Astrocyte of the hippocampus (primary cell): Measurements from ENCODE around the gene PDPR.
"Not testable (repeated sequence)": the region's sequence is repeated elsewhere in the genome, so short reads cannot be mapped to it uniquely, and the experiment has no call there.

ENCODE experiments used
- DNase-seq: peaks from one replicate; pipeline ENCODE4 v3.0.0; 2011; ENCODE audit warnings: low read depth, low spot score

PDPR gene

DNA sequence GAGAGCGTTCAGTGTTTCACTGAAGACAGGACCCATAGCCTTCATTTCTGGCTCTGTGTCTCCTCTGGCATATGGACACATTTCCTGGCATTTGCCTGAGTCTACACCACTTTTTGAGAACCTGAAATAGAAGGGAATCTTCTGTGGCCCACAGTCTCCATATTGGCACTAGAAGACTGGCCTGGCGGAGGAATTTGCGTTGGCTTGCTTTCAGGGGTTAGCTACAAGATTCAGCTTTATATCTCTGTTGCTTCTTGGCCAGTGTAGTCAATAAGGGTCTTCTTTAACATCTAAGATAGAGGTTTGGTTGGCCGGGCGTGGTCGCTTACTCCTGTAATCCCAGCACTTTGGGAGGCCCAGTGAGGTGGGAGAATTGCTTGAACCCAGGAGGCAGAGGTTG lies 46.7 kb downstream of the PDPR start:
- no peak for DNase-seq

DNA sequence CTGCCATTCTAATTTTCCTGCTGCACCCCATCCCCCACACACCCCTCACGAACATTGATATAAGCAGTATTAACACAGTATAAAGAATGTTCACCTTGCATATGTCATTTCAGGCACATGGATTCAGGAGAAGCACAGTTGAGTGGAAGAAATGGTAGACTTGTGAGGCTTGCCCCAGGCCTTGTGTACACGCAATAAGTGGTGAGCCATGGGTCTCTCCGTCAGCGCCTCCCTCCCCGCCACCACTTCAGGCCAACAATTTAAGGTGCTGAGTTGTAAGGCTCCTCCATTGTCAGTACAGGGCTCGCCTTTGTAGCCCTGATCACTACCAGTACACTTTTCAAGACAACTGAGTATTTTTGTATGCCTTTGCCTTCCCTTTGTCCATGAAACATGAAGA lies 47.2 kb downstream of the PDPR start:
- DNase-seq: no peak

DNA sequence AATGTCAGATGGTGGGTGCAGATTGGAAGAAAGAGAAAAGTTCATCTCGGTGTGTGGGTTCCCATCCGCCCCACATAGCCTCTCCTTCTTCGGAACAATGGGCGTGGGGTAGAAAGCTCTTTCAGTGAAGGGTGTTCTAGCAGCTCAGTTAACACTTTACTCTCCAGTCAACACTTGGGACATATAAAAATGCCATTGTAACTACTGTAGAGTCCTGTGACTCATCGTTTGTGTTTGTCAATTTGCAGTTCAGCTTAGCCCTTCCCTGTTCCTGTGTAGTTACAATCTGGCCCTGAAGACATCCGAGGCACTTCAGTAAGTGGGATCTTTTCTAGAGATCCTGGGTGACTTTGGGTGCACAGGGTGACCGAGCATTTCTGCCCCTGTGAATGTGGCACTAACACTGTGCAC lies 47.9 kb downstream of the PDPR start:
- peak; percentile 61 for DNase-seq

DNA sequence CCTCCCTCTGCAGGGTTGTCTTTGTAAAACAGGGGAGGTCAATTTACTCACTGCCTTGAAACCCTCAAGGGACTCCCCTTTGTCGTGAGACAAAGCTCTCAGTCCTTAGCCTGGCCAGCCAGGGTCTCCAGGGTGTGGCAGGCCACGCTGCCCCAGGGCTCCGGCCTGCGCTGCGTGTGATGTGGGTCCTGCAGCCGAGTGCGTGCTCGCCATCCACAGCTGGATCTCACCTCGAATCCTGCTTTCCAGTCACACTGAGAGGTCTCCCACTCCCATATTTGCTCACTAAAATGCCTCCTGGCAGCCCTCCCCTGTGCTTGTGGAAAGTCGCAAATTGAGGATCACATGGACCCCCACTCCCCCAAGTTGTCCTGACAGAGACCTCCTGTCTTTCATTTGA lies 49.5 kb downstream of the PDPR start:
- no peak for DNase-seq

DNA sequence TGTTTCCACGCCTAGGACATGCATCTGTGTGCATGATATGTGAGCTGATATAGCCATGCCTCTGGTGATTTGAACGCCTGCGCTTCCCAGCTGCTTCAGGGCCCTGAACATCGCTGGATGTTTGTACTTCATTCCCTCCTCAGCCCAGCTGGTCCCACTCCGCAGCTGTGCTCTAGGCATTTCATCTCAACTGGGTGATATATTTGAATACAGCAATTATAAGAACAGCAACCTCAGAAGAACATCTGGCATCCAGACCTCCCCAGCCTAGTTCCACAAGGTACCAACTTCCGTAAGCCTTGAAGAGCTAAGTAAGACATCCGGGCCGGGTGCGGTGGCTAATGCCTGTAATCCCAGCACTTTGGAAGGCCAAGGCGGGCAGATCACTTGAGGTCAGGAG lies 52.6 kb downstream of the PDPR start:
- DNase-seq: not testable (repeated sequence)

DNA sequence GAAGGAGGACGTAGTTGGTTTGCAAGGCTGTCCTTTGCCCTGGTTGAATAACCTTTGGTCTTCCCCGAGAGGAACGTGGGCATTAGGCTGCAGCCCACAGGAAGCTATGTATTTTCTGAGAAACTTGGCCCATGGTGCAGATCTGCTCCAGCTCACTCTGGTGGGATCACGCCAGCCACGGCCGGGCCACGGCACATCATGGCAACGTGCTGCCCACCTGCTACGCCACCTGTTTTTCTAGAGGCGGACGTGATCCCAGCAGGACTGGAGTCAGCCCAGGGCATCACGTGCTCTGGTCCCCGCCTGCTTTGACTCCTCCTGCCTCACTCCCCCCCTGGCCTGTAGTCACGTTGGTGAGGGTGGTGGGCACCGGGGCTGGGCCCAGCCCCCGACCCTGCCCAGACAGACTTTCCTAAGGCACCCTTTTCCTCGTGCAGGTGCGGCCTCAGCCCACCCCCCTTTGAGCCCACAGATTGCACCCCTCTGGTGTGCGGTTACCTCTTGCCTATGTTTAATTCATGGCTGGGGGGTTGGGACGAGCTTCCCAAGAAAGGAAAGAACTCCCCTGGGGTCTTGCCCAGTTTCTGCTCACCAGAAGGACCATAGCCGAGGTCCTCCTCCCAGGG lies 59.2 kb downstream of the PDPR start, which contains the start of gene CLEC18C:
TSS of gene CLEC18C (plus strand) at position 576 of the 626 bp plus-strand sequence. CDS start 492 bp downstream, outside the sequence.
- not testable (repeated sequence) for DNase-seq

DNA sequence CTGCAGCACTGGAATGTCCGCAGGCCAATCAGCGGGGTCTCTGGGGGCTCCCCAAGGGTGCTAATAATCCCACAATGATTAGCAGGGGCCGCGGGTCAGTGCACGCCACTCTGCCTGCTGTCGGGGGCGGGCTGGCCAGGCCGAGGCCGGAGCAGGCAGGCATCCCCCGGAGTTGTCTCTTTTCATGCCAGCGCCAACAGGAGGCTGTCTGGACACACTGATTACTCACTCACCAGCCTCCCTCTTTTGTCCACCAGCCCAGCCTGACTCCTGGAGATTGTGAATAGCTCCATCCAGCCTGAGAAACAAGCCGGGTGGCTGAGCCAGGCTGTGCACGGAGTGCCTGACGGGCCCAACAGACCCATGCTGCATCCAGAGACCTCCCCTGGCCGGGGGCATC lies 59.8 kb downstream of the PDPR start:
- DNase-seq: not testable (repeated sequence)

DNA sequence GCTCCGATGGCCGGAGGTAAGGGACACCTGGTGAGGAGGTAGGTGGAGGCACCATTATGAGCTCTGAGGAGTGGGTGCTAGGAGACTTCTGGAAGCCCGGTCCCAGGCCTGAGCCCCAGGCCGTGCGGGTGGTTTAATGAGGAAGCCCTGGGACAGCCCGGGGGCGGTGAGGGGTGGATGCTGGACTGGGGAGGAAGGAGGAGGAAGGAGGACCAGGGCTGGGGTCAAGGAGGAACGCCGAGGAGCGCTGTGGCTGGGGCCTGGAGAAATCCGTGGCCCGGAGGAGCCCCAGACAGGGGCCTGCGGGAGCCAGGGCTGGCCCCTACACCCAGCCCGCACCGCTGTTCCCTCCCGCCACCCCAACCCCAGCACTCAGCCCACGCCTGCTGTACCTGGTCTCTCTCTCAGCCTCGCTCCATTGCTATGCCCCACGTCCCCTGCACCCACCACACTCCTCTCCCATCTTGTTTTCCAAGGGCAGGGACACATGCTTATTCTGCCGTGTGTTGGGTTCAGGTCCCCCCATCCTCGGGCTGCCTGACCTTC lies 60.3 kb downstream of the PDPR start:
- DNase-seq: not testable (repeated sequence)

DNA sequence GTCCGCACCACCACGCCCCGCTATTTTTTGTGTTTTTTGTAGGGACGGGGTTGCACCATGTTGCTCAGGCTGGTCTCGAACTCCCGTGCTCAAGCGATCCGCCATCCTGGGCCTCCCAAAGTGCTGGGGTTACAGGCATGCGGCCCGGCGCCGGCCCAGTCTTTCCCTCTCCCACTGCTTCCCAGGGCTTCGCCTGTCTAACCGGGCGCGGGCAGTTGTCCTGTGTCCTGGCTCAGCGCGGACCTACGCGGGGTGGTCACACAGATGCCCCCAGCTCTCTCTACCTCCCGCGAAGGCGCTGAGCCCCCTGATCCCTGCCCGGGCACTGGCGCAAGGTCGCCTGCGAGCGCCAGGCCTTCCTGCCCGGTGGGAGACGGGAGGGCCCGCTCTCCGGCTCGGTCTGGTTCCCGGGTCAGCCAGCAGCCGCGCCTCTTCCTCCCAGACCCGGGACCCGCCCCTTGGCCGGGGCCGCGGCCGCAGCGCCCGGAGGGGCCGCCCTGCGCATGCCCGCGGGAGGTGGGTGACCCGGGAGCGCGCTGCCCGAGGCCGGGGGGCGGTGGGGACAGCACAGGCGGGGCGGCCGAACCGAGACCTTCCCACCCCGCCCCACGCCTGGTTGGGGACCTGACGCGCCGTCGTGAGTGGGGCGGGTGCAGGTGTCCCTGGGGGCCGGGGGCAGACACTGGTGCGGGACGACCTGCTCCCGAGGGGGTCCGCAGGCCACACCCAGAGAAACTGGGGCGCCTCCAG lies 73.9 kb downstream of the PDPR start:
- DNase-seq: not testable (repeated sequence)

DNA sequence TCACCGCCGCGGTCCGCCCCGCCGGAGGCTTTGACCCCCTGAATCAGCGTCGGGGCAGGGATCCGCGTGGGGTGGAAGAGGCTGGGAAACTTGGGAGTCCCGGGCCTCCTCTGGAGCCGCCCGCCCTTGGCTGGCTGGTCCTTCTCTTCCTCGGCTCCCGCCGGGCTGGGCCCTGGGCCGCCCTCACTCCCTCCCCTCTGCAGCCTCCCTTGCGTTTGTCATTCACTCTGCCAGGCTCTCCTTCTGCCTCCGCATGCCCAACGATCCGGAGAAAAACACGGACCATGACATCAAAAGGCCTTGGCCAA lies 74.4 kb downstream of the PDPR start:
- peak; percentile 15 for DNase-seq

DNA sequence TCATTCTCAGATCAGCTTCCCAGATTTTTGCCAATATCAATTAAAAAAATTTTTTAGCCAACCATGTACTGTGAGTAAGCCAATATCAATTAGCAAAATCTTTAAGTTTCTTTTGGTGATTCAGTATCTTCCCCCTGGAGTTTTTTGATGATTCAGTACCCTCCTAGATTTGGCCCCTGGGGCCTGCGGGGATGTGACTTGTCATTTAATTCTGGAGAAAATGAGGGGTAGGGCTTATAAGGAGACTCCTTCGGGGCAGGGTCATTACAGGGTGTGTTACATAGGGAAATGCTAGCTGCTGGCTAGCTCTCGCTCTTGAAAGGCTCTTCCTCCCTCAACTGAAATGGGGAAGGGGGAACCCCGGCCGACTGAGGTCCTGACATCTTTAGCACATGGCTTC lies 76.4 kb downstream of the PDPR start:
- not testable (repeated sequence) for DNase-seq

DNA sequence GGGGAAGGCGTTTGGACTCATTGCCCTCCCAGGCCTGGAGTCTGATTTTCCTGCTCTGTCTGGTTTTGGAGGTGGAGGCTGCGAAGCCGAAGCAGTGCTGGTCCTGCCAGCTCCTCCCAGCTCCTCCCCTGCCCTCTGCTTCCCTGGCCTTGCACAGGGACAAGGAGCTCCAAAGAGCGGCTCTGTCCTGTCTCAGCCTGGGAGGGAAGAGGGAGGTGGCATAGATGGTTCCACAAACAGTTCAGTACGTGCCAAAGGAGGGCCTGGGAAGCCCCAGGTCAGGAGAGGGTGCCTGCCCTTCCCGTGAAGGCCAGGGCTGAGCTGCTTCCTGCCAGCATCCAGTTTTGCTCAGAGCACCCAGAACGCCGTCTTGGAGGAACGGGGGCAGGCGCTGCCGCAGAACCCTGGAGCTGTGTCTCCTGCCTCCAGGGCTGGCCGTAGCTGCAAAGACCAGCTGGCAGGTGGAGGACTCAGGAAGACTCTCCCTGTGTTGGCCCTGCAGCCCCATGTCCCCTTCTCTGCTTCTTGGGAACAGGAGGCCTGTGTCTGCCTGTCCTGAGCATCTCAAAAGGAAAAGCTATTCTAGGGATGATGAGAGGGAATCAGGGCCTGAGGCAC lies 82.7 kb downstream of the PDPR start:
- DNase-seq: not testable (repeated sequence)

DNA sequence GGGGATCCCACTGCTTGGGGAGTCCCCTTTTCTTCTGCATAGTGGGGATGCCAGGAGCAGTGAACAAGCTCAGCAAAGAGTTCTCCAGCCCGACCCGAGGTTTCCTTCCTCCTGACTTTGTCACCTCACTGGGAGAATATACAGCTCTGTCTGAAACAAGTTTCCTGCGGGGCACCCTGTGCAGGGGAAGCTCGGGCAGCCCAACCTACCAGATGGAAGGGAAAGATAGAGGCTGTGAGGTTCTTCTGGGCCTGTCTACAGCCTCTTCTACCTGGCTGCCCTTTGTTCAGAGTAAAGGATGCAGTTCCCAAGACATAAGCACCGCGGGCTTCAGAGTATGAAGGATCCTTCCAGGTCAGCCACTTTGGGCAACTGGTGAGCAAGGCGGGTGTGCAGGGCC lies 83.5 kb downstream of the PDPR start:
- DNase-seq: not testable (repeated sequence)

DNA sequence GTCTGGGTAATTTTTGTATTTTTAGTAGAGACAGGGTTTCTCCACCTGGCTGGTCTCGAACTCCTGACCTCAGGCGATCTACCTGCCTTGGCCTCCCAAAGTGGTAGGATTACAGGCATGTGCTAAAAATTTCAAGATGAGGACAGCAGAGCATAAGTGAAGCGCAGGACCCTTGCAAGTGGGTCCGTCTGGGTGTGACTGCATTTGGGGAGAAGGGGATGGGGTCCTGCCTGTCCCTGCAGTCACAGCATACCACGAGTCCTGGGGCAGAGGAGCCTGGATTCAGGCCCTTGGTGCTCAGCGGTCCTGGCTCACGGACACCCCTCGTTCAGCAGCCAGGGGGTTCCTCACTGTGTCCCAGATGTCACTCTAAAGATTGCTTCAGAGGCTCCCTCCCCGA lies 84.1 kb downstream of the PDPR start:
- not testable (repeated sequence) for DNase-seq

DNA sequence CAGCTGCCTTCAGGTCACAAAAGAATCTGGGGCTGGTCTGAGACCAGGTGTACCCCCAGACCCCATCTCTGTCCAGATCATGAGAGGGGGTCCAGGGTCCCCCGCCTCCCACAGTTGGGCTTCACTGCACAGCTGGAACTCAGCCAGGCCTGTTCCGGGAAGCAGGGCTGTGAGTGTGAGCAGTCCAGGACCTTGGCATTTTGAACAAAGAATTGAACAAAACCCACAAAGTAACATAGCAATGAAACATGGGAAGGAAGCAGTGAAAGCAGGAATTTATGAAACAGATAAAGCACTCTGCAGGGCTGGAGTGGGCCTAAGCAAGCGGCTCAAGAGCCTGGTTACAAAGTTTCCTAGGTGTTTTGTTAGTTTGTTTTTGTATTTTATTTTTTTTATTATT lies 84.5 kb downstream of the PDPR start:
- peak; percentile 63 for DNase-seq

DNA sequence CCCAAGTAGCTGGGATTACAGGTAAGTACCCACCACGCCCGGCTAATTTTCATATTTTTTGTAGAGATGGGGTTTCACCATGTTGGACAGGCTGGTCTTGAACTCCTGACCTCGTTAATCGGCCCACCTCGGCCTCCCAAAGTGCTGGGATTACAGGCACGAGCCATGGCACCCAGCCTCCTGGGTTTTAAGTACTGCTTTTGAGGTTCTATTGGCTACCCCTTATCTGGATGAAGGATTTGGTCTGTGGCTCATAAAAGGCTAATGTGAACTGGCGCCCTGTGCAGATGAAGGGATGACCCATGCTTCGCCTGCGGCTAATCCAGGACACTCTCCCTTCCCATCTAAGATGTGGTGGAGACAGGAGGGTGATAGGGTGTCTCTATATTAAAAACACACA lies 85.0 kb downstream of the PDPR start:
- DNase-seq: not testable (repeated sequence)

DNA sequence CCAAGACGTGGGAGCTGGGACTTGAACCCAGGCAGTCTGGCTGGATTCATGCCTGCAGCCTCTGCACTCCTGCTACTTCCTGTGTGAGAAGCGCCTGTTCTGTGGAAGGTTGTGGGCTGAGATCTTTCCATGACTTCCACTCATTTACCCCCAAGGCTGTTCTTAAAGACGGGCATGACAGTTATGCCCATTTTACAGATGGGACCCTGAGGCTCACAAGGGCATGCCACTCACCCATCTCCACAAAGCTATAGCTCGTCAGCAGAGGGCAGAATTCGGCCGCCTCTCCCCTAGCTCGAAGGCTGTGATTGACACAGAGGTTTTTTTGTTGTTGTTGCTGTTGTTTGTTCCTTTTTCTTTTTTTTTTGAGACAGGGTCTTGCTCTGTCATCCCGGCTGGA lies 85.9 kb downstream of the PDPR start:
- DNase-seq: not testable (repeated sequence)

DNA sequence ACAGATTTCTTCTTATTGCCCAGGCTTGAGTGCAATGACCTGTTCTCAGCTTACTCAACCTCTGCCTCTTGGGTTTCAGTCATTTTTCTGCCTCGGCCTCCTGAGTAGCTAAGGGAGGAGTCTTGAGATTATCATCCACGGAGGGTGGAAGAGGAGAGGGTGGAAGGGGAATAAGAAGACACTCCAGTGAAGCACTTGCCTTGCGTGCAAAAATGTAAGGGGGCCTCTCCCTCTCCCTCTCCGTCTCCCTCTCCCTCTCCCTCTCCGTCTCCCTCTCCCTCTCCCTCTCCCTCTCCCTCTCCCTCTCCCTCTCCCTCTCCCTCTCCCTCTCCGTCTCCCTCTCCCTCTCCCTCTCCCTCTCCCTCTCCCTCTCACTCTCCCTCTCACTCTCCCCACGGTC lies 89.4 kb downstream of the PDPR start:
- not testable (repeated sequence) for DNase-seq

DNA sequence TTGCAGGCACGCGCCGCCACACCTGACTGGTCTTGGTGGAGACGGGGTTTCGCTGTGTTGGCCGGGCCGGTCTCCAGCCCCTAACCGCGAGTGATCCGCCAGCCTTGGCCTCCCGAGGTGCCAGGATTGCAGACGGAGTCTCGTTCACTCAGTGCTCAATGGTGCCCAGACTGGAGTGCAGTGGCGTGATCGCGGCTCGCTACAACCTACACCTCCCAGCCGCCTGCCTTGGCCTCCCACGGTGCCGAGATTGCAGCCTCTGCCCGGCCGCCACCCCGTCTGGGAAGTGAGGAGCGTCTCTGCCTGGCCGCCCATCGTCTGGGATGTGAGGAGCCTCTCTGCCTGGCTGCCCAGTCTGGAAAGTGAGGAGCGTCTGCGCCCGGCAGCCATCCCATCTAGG lies 89.9 kb downstream of the PDPR start:
- DNase-seq: not testable (repeated sequence)

DNA sequence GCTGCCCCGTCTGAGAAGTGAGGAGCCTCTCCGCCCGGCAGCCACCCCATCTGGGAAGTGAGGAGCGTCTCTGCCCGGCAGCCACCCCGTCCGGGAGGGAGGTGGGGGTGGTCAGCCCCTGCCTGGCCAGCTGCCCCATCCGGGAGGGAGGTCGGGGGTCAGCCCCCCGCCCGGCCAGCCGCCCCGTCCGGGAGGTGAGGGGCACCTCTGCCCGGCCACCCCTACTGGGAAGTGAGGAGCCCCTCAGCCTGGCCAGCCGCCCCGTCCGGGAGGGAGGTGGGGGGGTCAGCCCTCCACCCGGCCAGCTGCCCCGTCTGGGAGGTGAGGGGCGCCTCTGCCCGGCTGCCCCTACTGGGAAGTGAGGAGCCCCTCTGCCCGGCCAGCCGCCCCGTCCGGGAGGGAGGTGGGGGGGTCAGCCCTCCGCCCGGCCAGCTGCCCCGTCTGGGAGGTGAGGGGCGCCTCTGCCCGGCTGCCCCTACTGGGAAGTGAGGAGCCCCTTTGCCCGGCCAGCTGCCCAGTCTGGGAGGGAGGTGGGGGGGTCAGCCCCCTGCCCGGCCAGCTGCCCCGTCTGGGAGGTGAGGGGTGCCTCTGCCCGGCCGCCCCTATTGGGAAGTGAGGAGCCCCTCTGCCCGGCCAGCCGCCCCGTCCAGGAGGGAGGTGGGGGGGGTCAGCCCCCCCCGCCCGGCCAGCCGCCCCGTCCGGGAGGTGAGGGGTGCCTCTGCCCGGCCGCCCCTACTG lies 90.7 kb downstream of the PDPR start:
- not testable (repeated sequence) for DNase-seq

DNA sequence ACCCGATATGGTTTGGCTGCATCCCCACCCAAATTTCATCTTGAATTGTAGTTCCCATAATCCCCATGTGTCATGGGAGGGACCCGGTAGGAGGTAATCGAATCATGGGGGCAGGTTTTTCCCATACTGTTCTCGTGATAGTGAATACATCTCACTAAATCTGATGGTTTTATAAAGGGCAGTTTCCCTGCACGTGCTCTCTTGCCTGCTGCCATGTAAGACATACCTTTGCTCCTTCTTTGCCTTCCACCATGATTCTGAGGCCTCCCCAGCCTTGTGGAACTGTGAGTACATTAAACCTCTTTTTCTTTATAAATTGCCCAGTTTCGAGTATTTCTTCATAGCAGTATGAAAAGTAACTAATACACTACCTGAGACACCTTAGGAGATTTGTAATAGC lies 92.2 kb downstream of the PDPR start:
- not testable (repeated sequence) for DNase-seq
